Measurements from ENCODE around the gene LYPD6B.

LYPD6B gene

GRCh38 chr2:149038442-149039212 is at the start of gene LYPD6B:
TSS of gene LYPD6B (plus strand) at chr2:149038699. CDS start at chr2:149130949, 92,250 bp downstream.
- no peak for DNase-seq

GRCh38 chr2:148989882-148990493 is 48.5 kb upstream of the LYPD6B start:
- peak; percentile 40 for DNase-seq

GRCh38 chr2:148990968-148991367 is 47.5 kb upstream of the LYPD6B start:
- DNase-seq = no peak

GRCh38 chr2:148992448-148992847 is 46.1 kb upstream of the LYPD6B start:
- DNase-seq = no peak

- no peak for DNase-seq
These were observed 45.1 kb upstream of the LYPD6B start for GRCh38 chr2:148993351-148993750.

- no peak for DNase-seq
These were observed 44.2 kb upstream of the LYPD6B start for GRCh38 chr2:148994341-148994740.

- DNase-seq = no peak
These were observed 41.7 kb upstream of the LYPD6B start for GRCh38 chr2:148996805-148997204.

GRCh38 chr2:148998165-148998830 is 40.2 kb upstream of the LYPD6B start:
- no peak for DNase-seq

GRCh38 chr2:148998831-148999200 is 39.7 kb upstream of the LYPD6B start:
- no peak for DNase-seq

GRCh38 chr2:148999451-148999921 is 39.0 kb upstream of the LYPD6B start:
- DNase-seq = no peak

GRCh38 chr2:149000158-149000938 is 38.2 kb upstream of the LYPD6B start:
- no peak for DNase-seq

GRCh38 chr2:149001496-149001895 is 37.0 kb upstream of the LYPD6B start:
- no peak for DNase-seq

- DNase-seq = no peak
These were observed 36.1 kb upstream of the LYPD6B start for GRCh38 chr2:149002378-149002890.

GRCh38 chr2:149002891-149003740 is 35.4 kb upstream of the LYPD6B start:
- no peak for DNase-seq

GRCh38 chr2:149004836-149005235 is 33.7 kb upstream of the LYPD6B start:
- DNase-seq = no peak

- no peak for DNase-seq
These were observed 32.9 kb upstream of the LYPD6B start for GRCh38 chr2:149005471-149006077.

- no peak for DNase-seq
These were observed 31.5 kb upstream of the LYPD6B start for GRCh38 chr2:149006883-149007543.

- no peak for DNase-seq
These were observed 30.1 kb upstream of the LYPD6B start for GRCh38 chr2:149008381-149008780.

- no peak for DNase-seq
These were observed 28.7 kb upstream of the LYPD6B start for GRCh38 chr2:149009576-149010461.

- DNase-seq = no peak
These were observed 26.0 kb upstream of the LYPD6B start for GRCh38 chr2:149012545-149012944.
